Suprapubic skin (tissue), 3 donors: Measurements from ENCODE around the gene TMEM89.

Experiments
- CTCF ChIP-seq, 2 donors: fragments of 200-600 bp in 1 of 2; fragments of 450-650 bp in 1 of 2; sonication (generic) in 1 of 2; IDR thresholded peaks; one replicate each; pipeline ENCODE4 v1.5.1; 2016 to 2019; ENCODE audit warnings: antibody characterized with exemption in 2 of 2, mild to moderate bottlenecking in 1 of 2, moderate library complexity in 1 of 2
- POLR2A ChIP-seq, 2 donors: fragments of 450-650 bp; IDR thresholded peaks; one replicate each; pipeline ENCODE4 v1.6.1; 2017; ENCODE audit warnings: antibody characterized with exemption in 2 of 2, mild to moderate bottlenecking in 2 of 2, moderate library complexity in 2 of 2

GRCh38 chr3:48655606-48656005 is 34.0 kb upstream of the TMEM89 start:
- TF ChIP-seq CTCF (IDR thresholded peaks at IDR 0.05): no peak
- TF ChIP-seq POLR2A (IDR thresholded peaks at IDR 0.05): no peak
